HCT116 (cell line): Measurements from ENCODE around the gene POR. TPM values are rescaled to one million over a fixed set of nuclear protein-coding genes. Genes with fewer than 3 reads are reported as not detected.

Experiments used
- ATAC-seq: fragments of 200-7000 bp; cut with Tn5 transposase; 2 replicates; pipeline ENCODE4 v1.9.1; 2020; ENCODE audit warnings: mild to moderate bottlenecking, moderate library complexity
- BruUV-seq: library from RNA; stranded (reverse); fragments of 400-500 nt; replicated peaks from 2 replicates; lab custom pipeline; 2021; lab: Mats Ljungman, UMichigan
- CTCF ChIA-PET: fragments of 300-600 bp; sonication (Branson Sonifier 250); formaldehyde crosslinking; loops from one replicate; lab custom pipeline; 2021; ENCODE audit warnings: antibody characterized with exemption; lab: Charles Lee
- POLR2A ChIA-PET: fragments of 300-600, 350-600 bp; sonication (Branson Sonifier 250); formaldehyde crosslinking; loops from one replicate; lab custom pipeline; 2021; ENCODE audit warnings: antibody characterized with exemption; lab: Charles Lee
- RAD21 ChIA-PET, 2 experiments: fragments of 300-600 bp; sonication (Branson Sonifier 250); formaldehyde crosslinking; loops; one replicate each; lab custom pipeline; 2023; ENCODE audit warnings: low total read pairs in 2 of 2; ENCODE audit not compliant: uncharacterized antibody in 2 of 2, unreplicated experiment in 2 of 2, low non-redundant PET in 1 of 2; lab: Charles Lee
- DNase-seq: peaks from one replicate; pipeline ENCODE4 v3.0.0-alpha.2; 2010; ENCODE audit warnings: low read depth, low spot score
- H2AFZ ChIP-seq: fragments of 200-600 bp; shearing (Covaris generic), sonication (generic); 2 replicates; pipeline ENCODE4 v1.6.1; 2017; ENCODE audit warnings: low read depth, mixed run types, mixed read lengths, antibody characterized with exemption, low read length; ENCODE audit not compliant: poor library complexity, severe bottlenecking
- H3K27ac ChIP-seq: 2 replicates; pipeline ENCODE4 v1.5.1; 2012; ENCODE audit warnings: low read depth, low read length
- H3K27me3 ChIP-seq: fragments of 200-600 bp; sonication (generic); 2 replicates; pipeline ENCODE4 v1.6.1; 2016; ENCODE audit warnings: mixed run types, low read length, mixed read lengths; ENCODE audit not compliant: insufficient read depth
- H3K36me3 ChIP-seq, 2 experiments: fragments of 200-500 bp in 1 of 2; fragments of 200-600 bp in 1 of 2; sonication (Bioruptor generic) in 1 of 2; sonication (generic) in 1 of 2; 2 replicates each; pipeline versions ENCODE4 v1.5.1 to v1.6.1; 2014 to 2016; ENCODE audit warnings: low read length in 2 of 2, inconsistent platforms in 1 of 2, mixed read lengths in 1 of 2, mixed run types in 1 of 2; ENCODE audit not compliant: insufficient read depth in 2 of 2, control insufficient read depth in 1 of 2
- H3K4me1 ChIP-seq, 2 experiments: fragments of 200-600 bp in 1 of 2; sonication (generic) in 1 of 2; 2 replicates each; pipeline versions ENCODE4 v1.5.1 to v1.6.1; 2012 to 2017; ENCODE audit warnings: low read length in 2 of 2, inconsistent platforms in 1 of 2, mild to moderate bottlenecking in 1 of 2, mixed read lengths in 1 of 2, mixed run types in 1 of 2, moderate library complexity in 1 of 2; ENCODE audit not compliant: insufficient read depth in 2 of 2, control insufficient read depth in 1 of 2
- H3K4me2 ChIP-seq: fragments of 200-600 bp; sonication (generic); 2 replicates; pipeline ENCODE4 v1.6.1; 2017; ENCODE audit warnings: mixed run types, low read length, mixed read lengths
- H3K4me3 ChIP-seq, 2 experiments: fragments of 200-600 bp in 1 of 2; sonication (generic) in 1 of 2; replicated peaks in 1 of 2; 2 replicates each; pipeline ENCODE4 v1.5.1; 2011 to 2016; ENCODE audit warnings: low read length in 2 of 2, control low read depth in 1 of 2, low read depth in 1 of 2, mild to moderate bottlenecking in 1 of 2, mixed read lengths in 1 of 2, mixed run types in 1 of 2
- H3K79me2 ChIP-seq: fragments of 200-600 bp; sonication (generic); 2 replicates; pipeline ENCODE4 v1.6.1; 2017; ENCODE audit warnings: mild to moderate bottlenecking, mixed run types, low read length, moderate library complexity, mixed read lengths; ENCODE audit not compliant: insufficient read depth
- H3K9ac ChIP-seq: fragments of 200-600 bp; sonication (generic); 2 replicates; pipeline ENCODE4 v1.6.1; 2016; ENCODE audit warnings: low read length, mixed read lengths
- H3K9me2 ChIP-seq: fragments of 200-600 bp; sonication (generic), shearing (Covaris generic); 2 replicates; pipeline ENCODE4 v1.6.1; 2017; ENCODE audit warnings: mixed run types, mild to moderate bottlenecking, moderate library complexity; ENCODE audit not compliant: insufficient read depth
- H3K9me3 ChIP-seq, 2 experiments: fragments of 200-500 bp in 1 of 2; fragments of 200-600 bp in 1 of 2; sonication (Bioruptor generic) in 1 of 2; sonication (generic) in 1 of 2; 2 replicates each; pipeline ENCODE4 v1.6.1; 2014 to 2017; ENCODE audit warnings: low read length in 2 of 2, mixed read lengths in 2 of 2, inconsistent platforms in 1 of 2, low read depth in 1 of 2, mild to moderate bottlenecking in 1 of 2, mixed run types in 1 of 2, moderate library complexity in 1 of 2; ENCODE audit not compliant: control insufficient read depth in 1 of 2, insufficient read depth in 1 of 2
- H4K20me1 ChIP-seq: fragments of 200-600 bp; sonication (generic), shearing (Covaris generic); 2 replicates; pipeline ENCODE4 v1.6.1; 2017; ENCODE audit warnings: mixed run types, mild to moderate bottlenecking, moderate library complexity; ENCODE audit not compliant: insufficient read depth
- CBX3 ChIP-seq: IDR thresholded peaks from 2 replicates; pipeline ENCODE4 v1.6.1; 2012; ENCODE audit warnings: low read depth
- CEBPB ChIP-seq: IDR thresholded peaks from 2 replicates; pipeline ENCODE4 v1.6.1; 2012; ENCODE audit warnings: low read depth
- EGR1 ChIP-seq: IDR thresholded peaks from 2 replicates; pipeline ENCODE4 v1.6.1; 2012; ENCODE audit warnings: low read depth
- ELF1 ChIP-seq: IDR thresholded peaks from 2 replicates; pipeline ENCODE4 v1.6.1; 2012; ENCODE audit warnings: low read depth, borderline replicate concordance
- EZH2 ChIP-seq: fragments of 200-600 bp; sonication (generic); IDR thresholded peaks from 2 replicates; pipeline ENCODE4 v1.6.1; 2017; ENCODE audit warnings: antibody characterized with exemption, mixed run types
- EZH2phosphoT487 ChIP-seq: fragments of 200-600 bp; IDR thresholded peaks from 2 replicates; pipeline ENCODE4 v1.6.1; 2018; ENCODE audit warnings: antibody characterized with exemption, borderline replicate concordance
- FOSL1 ChIP-seq: IDR thresholded peaks from 2 replicates; pipeline ENCODE4 v1.6.1; 2012; ENCODE audit warnings: low read depth
- JUND ChIP-seq: IDR thresholded peaks from 2 replicates; pipeline ENCODE4 v1.6.1; 2012
- POLR2A ChIP-seq: IDR thresholded peaks from 2 replicates; pipeline ENCODE4 v1.7.0; 2011; ENCODE audit warnings: borderline replicate concordance; ENCODE audit not compliant: insufficient read depth, insufficient read length; ENCODE audit errors: extremely low read depth
- POLR2AphosphoS5 ChIP-seq: IDR thresholded peaks from 2 replicates; pipeline ENCODE4 v1.6.1; 2011; ENCODE audit warnings: mild to moderate bottlenecking, low read depth, low read length, moderate library complexity
- RAD21 ChIP-seq: IDR thresholded peaks from 2 replicates; pipeline ENCODE4 v1.6.1; 2012; ENCODE audit warnings: low read depth, mild to moderate bottlenecking
- SP1 ChIP-seq: IDR thresholded peaks from 2 replicates; pipeline ENCODE4 v1.6.1; 2012; ENCODE audit warnings: low read depth
- SRF ChIP-seq: IDR thresholded peaks from 2 replicates; pipeline ENCODE4 v1.6.1; 2012; ENCODE audit warnings: low read depth
- TCF7L2 ChIP-seq: IDR thresholded peaks from 2 replicates; pipeline ENCODE4 v1.7.0; 2011; ENCODE audit warnings: borderline replicate concordance, inconsistent platforms; ENCODE audit not compliant: insufficient read depth, insufficient read length; ENCODE audit errors: extremely low read depth
- ZFX ChIP-seq: fragments of 450-650 bp; IDR thresholded peaks from 2 replicates; pipeline ENCODE4 v1.6.1; 2017
- ZNF274 ChIP-seq: fragments of 200-500 bp; sonication (Bioruptor generic); IDR thresholded peaks from 2 replicates; pipeline ENCODE4 v1.6.1; 2014; ENCODE audit warnings: mild to moderate bottlenecking, low read depth, low read length, inconsistent platforms
- intact Hi-C: fragments of 100-400 bp; cut with micrococcal nuclease; formaldehyde crosslinking; loops from 2 replicates; pipeline ENCODE4 v1.10.0; 2022
- total RNA-seq: library from RNA; stranded (reverse); gene quantifications from one replicate; pipeline ENCODE4 v1.2.1, GENCODE V29; 2021; ENCODE audit not compliant: unreplicated experiment
- TF ChIP-seq, protein P1 (sequence below): IDR thresholded peaks from 2 replicates; pipeline ENCODE4 v1.6.1; 2012
- TF ChIP-seq, protein P2 (sequence below): IDR thresholded peaks from 2 replicates; pipeline ENCODE4 v1.6.1; 2012
- TF ChIP-seq, protein P3 (sequence below): IDR thresholded peaks from 2 replicates; pipeline ENCODE4 v1.6.1; 2011; ENCODE audit warnings: mild to moderate bottlenecking, low read length, moderate library complexity; ENCODE audit not compliant: insufficient replicate concordance; ENCODE audit errors: extremely low read depth
- TF ChIP-seq, protein P4 (sequence below): IDR thresholded peaks from 2 replicates; pipeline ENCODE4 v1.6.1; 2012; ENCODE audit warnings: low read depth

Gene POR
- total RNA-seq, 1 experiment from 2014 or later = 120 TPM

DNA sequence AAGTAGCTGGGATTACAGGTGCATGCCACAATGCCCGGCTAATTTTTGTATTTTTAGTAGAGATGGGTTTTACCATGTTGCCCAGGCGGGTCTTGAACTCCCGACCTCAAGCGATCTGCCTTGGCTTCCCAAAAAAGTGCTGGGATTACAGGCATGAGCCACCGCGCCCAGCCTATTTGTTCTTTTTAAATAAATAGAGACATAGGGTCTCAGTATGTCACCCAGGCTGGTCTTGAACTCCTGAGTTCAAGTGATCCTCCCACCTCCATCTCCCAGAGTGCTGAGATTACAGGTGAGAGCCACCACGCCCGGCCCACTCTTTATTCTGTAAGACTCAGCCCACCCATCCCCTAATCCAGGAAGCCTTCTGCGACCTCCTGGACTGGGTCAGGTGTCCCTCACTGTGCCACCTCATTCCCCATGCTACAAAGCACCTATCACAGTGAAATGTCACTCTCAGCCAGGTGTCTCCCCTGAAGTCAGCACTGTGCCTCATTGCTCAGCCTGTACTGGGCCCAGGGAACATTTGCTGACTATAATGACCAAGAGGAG is 76.7 kb downstream of the POR start:
- no peaks in the 10 kb centered on the region for H3K27me3 ChIP-seq
- H3K9ac ChIP-seq = no peak overlapping the region
- TF ChIP-seq POLR2AphosphoS5 = no peak
- no peak for TF ChIP-seq TCF7L2
- TF ChIP-seq FOSL1 = no peak
- no peak for TF ChIP-seq JUND
- no peak for TF ChIP-seq RAD21
- TF ChIP-seq EZH2phosphoT487 = no peak
- no peak for TF ChIP-seq POLR2A
- no peak for TF ChIP-seq EZH2
- no peak for TF ChIP-seq ZNF274
- TF ChIP-seq, protein P1, sequence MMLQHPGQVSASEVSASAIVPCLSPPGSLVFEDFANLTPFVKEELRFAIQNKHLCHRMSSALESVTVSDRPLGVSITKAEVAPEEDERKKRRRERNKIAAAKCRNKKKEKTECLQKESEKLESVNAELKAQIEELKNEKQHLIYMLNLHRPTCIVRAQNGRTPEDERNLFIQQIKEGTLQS = no peak
- no peak for TF ChIP-seq CEBPB
- no peak for TF ChIP-seq SRF
- TF ChIP-seq, protein P2, sequence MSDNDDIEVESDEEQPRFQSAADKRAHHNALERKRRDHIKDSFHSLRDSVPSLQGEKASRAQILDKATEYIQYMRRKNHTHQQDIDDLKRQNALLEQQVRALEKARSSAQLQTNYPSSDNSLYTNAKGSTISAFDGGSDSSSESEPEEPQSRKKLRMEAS = no peak
- no peak for TF ChIP-seq ZFX
- TF ChIP-seq EGR1 = no peak
- no peak for TF ChIP-seq CBX3
- TF ChIP-seq SP1 = no peak
- no peak for TF ChIP-seq ELF1
- TF ChIP-seq, protein P3, sequence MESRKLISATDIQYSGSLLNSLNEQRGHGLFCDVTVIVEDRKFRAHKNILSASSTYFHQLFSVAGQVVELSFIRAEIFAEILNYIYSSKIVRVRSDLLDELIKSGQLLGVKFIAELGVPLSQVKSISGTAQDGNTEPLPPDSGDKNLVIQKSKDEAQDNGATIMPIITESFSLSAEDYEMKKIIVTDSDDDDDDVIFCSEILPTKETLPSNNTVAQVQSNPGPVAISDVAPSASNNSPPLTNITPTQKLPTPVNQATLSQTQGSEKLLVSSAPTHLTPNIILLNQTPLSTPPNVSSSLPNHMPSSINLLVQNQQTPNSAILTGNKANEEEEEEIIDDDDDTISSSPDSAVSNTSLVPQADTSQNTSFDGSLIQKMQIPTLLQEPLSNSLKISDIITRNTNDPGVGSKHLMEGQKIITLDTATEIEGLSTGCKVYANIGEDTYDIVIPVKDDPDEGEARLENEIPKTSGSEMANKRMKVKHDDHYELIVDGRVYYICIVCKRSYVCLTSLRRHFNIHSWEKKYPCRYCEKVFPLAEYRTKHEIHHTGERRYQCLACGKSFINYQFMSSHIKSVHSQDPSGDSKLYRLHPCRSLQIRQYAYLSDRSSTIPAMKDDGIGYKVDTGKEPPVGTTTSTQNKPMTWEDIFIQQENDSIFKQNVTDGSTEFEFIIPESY = no peak
- TF ChIP-seq, protein P4, sequence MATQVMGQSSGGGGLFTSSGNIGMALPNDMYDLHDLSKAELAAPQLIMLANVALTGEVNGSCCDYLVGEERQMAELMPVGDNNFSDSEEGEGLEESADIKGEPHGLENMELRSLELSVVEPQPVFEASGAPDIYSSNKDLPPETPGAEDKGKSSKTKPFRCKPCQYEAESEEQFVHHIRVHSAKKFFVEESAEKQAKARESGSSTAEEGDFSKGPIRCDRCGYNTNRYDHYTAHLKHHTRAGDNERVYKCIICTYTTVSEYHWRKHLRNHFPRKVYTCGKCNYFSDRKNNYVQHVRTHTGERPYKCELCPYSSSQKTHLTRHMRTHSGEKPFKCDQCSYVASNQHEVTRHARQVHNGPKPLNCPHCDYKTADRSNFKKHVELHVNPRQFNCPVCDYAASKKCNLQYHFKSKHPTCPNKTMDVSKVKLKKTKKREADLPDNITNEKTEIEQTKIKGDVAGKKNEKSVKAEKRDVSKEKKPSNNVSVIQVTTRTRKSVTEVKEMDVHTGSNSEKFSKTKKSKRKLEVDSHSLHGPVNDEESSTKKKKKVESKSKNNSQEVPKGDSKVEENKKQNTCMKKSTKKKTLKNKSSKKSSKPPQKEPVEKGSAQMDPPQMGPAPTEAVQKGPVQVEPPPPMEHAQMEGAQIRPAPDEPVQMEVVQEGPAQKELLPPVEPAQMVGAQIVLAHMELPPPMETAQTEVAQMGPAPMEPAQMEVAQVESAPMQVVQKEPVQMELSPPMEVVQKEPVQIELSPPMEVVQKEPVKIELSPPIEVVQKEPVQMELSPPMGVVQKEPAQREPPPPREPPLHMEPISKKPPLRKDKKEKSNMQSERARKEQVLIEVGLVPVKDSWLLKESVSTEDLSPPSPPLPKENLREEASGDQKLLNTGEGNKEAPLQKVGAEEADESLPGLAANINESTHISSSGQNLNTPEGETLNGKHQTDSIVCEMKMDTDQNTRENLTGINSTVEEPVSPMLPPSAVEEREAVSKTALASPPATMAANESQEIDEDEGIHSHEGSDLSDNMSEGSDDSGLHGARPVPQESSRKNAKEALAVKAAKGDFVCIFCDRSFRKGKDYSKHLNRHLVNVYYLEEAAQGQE = no peak
- POLR2A ChIA-PET = interaction anchor here (1.3 kb wide), 1 partner anchor 71 kb away, joined by 3 read pairs; no protein-coding TSS in a partner anchor
- BruUV-seq = no TSS peak
- peaks cover 24 to 38% of the 10 kb centered on the region in 2 experiments; a peak in 3 of 4 replicates for H3K4me1 ChIP-seq
- H3K36me3 ChIP-seq = peaks cover 0 to 6% of the 10 kb centered on the region in 2 experiments; a peak in 1 of 4 replicates
- no peaks in the 10 kb centered on the region for H4K20me1 ChIP-seq
- ATAC-seq (no peak), DNase-seq (no peak)
- no peak overlapping the region for H3K27ac ChIP-seq
- H3K9me2 ChIP-seq = no peaks in the 10 kb centered on the region
- intact Hi-C loops = no loop called here
- no peaks in the 10 kb centered on the region for H3K9me3 ChIP-seq
- no peak overlapping the region for H3K4me2 ChIP-seq
- no peak overlapping the region for H2AFZ ChIP-seq
- RAD21 ChIA-PET = no interaction called here
- no peaks in the 10 kb centered on the region for H3K79me2 ChIP-seq
- H3K4me3 ChIP-seq = no peak overlapping the region
- CTCF ChIA-PET = no interaction called here
